DMS114 treated with DMSO at 0.1 percent for 48 hours (cell line): ENCODE measurements around the gene SEMA5A.
A peak's percentile ranks its signal among the peaks of the same experiment; 100 is the strongest.

Source experiments
- DNase-seq: peaks from one replicate; lab custom pipeline; 2025; ENCODE audit not compliant: unreplicated experiment; lab: John Stamatoyannopoulos, UW

Gene SEMA5A

DNA sequence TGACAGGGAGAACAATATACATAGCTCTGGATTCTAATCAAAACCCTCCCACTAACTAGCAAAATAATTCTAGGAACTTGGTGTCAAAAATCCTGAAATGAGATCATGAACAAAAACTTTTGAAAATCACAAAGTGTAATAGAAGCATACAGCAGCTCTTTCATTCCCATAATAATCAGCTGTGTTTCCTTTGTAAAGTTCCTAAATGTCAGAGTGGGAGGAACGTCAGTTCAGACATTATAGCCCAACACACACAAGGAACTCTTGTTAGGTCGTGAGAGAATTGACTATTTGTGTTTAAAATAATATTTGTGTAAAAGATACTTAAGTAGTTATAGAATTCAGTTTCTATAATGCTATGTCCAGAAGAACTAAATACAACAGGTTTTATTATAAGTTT, 312.8 kb downstream of the SEMA5A start:
- DNase-seq: no peak

DNA sequence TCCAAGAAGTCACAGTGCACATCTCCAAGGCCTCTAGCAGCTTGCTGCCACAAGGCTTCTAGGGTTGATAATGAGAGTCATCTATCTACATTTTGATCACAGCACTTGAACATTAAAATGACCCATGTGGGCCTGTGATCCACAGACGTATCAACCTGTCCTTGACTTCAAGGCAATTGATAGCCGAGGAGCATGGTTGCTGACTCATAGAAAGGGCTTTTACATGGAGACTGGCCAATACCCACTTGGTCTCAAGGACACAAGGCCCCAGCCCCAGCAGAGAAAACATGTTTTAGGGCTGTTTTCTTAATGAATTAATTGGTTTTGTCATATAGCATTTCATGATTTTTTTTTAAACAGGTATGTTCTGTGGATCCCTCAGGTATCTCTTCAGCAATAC, 314.0 kb downstream of the SEMA5A start:
- DNase-seq: no peak

DNA sequence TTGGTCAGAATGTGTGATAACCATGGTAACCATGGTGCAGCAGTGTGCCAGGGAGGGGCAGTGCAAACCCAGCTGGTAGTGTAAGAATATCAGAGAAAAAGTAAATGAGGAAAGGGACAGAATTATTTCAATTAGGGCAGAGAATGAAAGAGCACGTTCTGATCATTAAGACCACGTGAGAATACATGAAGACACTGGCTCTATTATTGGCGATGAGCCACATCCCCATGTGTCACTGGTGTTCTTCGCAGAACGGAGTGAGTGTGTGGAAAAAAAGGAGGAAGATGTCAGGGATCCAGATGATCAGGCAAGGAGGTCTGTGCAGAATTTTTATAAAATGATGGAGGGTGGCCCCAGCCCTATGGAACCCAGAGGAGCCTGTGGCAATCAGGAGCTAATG, 315.5 kb downstream of the SEMA5A start:
- DNase-seq: no peak

DNA sequence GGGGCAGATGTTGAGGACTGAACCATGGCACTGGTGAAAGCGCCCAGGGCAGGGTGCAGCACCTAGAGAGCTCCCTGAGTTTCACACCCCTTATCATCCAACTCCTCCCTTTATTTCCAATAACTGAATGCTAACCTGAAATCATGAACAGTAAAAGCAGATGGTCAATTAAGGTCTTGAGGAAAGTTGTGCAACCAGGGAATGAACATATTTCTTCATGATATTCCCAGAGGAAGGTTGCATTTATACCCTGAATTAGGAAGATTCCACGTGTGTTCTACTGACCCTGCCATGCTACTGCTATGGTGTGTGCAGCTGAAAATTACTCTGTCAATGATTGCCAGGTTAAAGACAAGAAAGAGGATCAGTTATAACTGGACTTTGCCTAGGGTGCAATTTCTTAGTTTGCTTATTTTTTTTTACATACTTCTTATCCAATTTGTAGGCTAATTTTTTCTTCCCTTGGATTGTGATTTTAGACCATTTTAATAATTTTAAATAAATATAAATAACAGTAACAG, 319.8 kb downstream of the SEMA5A start:
- no peak for DNase-seq

DNA sequence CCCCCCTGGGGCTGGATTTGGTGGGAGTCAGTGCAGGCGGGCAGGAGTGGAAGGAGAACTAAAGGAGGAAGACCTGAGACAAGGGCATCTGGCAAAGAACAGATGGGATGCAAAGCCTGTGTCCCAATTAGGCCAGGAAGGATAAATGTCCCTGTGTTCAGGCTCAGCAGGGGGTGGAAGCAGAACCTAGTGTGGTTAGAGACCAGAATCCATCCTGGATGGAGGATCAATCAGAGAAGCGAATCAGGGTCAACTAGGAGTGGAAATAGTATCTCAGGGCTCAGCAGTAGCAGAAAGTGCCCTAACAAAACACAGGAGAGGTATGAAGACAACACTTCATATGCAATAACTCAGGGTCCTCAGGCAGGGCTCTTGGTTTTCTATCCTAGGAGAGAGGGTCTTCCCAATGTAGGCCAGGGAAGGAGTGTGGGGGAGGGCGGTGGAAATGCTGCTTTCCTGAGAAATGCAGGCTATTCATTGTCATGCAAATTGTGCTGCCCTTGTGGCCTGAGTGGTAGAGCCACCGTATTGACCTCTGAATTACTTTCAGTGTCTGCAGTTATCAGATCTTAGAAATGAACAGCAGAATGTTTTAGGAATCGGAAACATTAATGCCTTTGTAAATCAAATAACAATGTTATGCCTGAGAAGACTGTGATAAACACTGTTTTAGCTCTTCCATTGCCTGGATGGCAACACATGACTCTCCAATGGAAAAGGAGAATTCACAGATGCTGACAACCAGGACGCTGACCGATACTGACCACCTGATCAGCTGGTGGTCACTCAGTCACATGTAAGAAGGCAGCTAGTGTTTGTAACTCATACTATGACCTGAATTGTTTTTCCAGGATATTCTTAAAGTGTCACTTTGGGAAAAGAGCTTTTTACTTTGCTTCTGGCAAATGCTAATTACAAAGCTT, 323.6 kb downstream of the SEMA5A start:
- DNase-seq: no peak

DNA sequence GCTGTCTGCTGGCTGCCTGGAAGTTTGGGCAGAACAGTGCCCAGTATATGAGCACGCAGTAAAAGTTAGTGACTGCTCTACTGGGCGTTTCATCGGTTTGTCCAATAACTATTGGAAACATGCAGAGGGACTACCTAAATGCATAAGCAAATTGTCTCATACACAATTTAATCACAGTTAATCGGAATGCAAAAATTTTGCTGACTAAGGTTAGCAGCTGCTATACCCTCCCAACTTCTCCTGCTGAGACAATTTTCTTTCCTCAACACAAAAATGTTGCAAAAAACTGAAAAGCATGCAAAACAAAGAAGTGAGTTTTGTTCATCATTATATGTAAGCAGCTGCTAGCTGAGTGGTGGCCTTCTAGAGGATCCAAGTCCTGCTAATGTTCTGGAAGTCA, 327.5 kb downstream of the SEMA5A start:
- DNase-seq: no peak

DNA sequence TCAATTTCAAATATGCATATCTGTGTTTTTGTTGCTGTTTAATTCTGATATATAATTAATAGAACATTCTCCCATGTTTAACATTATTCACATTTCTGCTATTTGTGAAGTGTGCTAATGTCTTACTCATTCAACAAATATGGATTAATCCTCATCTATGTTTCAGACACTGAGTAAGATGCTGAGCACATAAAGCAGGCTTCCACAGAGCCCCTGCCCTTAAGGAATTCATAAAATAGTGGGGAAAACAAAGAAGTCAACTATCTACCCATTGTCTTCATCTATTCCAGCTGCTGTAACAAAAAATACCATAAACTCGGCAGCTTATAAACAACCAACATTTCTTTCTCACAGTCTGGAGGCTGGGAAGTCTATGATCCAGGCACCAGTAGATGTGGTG, 333.3 kb downstream of the SEMA5A start:
- no peak for DNase-seq

DNA sequence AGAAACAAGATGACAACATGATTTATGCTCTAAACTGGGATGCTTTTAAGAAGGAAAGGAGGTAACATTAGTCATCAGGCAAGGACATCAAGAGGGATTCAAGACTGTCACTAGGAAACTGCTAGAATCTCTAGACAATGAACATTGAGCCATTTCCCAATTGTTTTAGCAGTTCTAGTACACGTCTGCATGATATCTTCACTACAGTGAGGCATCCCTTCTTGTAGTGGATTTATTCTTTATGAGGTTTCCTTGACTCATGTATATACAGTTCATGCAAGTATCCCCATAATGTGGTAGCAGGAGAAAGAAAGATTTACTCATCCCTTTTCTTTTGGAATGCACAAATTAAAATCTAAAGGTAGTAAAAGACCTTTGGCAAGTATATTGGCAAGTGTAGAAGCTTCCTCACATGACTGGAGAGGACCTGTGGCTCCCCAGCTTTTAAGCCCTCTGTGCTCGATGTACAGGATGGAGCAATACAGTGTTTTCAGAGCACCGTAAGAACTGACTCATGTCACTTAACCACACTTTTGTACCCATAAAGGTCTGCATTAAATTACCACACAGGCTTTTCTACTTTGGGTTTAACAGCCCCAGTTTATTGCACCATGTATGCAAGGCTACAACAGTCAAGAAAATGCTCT, 335.9 kb downstream of the SEMA5A start:
- no peak for DNase-seq

DNA sequence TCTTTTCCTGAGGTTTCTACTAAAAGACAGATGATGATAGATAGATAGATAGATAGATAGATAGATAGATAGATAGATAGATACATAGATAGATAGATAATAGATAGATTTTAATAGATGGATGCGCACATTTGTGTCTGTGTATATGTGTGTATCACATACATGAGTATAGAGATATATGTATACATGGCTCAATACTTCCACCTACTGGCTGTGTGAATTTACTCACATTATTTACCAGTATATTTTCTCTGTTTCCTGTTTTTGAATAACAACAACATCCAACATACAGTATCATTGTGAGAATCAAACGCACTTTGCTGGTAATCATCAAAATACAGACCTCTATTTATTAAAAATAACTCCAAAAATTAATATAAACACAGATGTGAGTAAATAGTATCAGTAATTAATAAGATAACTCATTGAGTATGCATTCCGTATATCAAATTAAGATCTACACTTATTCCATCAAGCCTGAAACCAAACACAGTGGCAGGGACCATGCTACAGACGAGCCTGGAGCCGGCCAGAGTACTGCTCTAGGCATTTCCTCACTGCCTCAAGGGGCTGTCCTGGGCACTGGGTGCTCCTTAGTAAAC, 338.0 kb downstream of the SEMA5A start:
- peak; percentile 56 for DNase-seq

DNA sequence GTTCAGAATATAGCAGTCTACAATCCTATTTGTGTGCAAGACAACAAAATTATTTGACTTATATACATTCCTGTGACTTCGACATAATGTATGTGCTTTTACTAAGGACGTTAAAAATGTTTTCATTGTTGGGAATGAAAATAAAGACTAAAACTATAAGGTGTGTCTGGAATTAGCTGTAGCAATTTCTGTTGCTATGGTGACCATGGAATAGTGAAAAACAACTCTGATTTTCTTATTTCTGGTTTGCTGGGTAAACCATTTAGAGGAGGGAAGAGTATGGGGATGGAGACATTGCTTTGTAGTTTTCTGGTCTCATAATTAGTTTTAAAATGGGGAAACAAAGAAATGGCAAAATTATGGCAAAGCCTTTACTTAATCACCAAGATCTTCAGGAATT, 343.2 kb downstream of the SEMA5A start:
- DNase-seq: no peak

DNA sequence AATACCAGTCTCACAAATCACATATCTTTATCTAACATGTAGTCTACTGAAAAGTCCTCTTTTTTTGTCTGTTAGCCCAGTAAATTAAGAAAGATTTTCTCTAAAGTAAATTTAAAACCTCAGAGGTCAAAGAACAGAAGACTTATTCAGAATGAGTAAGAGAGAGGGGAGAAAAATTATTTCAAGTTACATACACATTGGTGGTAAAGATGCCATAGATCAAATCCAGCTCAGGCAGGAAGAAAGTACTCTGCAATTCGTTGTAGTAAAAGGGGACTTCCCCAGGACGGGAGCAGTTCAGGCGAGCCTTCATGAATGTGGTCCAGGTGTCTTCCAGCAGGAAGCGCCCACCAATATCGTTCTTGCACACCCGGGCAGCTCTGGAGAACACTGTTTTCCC, 344.1 kb downstream of the SEMA5A start:
- DNase-seq: no peak

DNA sequence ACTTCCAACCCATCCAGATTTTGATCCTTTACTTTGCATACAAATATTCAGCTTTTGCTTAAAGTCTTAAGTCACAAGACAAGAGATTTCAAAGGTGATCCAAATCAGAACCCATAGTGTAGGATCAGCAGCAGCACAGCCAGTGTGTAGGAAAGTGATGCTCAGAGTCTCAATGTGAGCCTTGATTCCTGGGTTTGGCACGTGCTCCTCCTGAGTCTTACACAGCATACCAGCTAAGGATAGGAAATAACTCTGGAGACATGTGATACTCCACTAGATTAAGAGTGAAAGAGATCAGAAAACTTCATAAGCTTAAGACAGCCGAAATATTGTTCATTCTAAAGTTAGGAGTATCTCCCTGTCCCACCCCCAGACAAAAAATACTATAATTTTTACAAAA, 344.9 kb downstream of the SEMA5A start:
- DNase-seq: no peak

DNA sequence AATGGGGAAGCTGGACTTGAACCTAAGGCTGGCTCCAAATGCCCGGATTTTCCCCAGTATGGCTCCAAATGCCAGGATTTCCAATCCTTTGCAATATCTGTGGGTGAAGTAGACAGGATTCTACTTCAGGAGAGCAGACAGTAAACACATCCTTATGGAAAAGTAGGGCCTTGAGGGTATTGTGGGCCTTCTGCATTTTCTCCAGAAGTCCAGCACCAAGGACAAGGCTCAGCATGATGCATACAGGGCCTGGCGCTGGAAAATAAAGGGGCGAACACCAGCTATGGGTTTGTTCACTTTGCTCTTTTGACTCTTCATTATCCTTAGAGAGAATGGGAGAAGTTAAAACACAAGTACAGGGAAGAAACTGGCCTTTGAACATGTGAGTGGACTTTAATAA, 347.5 kb downstream of the SEMA5A start:
- no peak for DNase-seq

DNA sequence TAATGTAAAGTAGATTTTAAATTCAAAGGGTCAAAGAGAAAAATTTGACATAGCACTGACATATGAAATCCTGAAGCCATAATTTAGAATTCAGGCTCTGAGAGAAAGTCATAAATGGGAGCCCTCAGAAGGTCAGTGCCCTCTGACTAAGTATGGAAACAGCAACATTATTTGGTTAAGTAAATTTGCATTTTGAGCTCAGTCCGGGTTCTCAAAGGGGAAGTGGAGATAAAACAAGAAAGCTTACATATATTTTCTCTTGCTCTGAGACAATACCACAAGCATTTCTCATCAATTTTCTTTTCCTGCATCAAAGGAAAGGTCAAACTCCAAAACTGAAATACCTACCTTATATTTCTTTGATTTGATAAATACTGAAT, 348.0 kb downstream of the SEMA5A start:
- no peak for DNase-seq

DNA sequence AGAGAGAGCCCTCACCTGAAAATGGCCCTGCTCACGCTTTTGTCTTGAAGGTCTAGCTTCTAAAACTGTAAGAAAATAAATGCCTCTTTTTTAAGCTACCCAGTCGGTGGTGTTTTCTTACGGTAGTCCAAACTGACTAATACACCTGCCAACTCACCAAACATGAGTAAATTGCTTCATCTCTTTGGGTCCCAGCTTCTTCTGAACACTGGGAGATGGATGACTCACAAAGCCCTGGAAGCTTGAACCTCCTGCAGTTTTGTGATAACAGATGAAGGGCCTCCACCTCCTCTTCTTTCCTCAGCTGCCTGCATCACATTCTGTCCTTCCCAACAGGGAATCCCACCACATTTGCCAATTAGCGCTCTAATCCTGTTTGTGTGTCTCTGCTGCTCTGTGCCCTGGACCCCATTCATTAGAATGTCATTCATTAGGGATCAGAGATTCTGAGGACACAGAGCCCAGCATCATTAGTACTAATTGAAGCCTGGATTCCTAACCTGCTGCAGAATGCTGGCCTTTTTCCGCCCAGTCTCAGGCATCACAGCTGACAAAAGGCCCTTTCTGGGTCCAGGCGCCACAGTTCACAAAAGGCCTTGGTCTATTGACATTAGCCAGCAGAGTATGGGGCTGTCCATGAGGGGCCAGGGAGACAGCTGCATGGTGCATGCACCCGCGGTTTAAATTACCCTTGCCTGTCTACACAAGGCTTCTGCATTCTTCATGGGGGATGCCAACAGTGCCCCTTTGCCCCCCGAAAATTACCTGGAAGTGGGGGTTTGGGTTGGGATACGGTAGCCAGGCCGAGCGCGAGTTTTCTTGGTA, 349.3 kb downstream of the SEMA5A start:
- no peak for DNase-seq

DNA sequence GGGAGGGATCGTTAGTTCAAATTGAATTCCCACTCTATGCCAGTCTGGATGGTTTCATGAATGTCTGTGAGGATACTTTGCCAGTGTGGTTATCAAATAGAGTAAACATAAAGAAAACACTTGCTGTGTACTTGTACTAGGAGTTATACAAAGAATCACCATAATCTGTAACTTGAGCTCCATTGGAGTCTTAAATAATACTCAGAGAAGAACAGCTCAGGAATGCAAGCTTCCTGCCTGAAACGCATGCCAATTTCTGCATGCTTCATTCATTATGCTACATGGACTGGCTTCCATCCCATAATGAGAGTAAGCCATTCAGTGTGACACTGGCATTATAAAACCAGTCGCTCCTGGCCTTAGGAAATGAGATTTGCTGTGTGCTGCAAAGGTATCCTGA, 351.4 kb downstream of the SEMA5A start:
- no peak for DNase-seq

DNA sequence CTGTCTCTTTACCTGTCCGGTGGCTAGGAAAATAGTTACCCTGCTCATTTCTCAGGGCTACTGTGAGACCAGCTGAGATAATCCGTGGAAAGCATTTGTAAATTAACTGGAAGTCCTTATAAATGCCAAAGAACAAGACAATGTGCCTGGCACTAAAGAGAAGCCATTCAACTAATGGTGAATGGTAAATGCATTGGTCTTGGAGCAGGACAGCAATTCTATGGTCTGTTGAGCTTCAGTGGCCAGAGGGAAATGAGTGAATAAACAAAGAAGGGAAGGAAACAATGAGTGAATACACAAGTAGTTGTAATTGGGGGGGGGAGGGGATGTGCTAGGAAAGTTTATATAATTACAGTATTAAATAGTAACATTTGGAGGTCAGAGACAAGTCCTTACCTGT, 353.6 kb downstream of the SEMA5A start:
- no peak for DNase-seq

DNA sequence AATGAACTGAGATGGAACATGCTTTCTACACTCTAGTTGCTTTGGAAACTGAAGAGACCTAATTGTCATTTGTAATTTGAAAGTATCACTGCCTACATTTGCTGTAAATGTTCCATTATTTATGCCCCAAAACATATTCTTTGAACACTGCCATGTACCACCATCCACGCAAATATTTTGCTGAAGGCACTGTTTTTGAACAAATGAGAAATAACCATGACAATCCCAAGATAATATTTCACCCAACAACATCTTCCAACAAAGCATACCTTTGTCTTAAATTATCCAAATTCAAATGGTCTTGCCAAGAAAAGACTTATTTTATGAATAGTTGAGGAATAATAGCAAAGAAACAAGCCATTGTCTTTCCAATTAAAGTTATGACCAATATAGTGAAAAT, 356.2 kb downstream of the SEMA5A start:
- no peak for DNase-seq

DNA sequence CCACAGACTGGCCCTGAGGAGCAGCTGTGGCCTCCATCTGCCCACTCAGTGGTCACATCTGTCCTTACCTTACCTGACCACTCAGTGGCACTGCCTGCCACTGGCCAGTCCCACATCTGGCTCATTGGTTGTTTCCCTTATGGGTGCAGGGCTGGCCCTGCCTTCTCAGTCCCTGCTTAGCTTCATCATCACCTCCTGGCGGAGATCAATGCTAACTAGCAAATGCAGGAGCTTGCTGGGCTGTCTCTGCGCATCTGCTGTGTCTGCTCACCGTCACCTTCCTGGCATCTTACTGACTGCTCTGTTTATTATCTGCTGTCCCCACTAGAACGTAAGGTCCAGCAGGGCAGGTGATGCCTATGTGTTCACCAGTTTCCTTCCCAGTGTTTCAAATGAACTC, 356.9 kb downstream of the SEMA5A start:
- no peak for DNase-seq

DNA sequence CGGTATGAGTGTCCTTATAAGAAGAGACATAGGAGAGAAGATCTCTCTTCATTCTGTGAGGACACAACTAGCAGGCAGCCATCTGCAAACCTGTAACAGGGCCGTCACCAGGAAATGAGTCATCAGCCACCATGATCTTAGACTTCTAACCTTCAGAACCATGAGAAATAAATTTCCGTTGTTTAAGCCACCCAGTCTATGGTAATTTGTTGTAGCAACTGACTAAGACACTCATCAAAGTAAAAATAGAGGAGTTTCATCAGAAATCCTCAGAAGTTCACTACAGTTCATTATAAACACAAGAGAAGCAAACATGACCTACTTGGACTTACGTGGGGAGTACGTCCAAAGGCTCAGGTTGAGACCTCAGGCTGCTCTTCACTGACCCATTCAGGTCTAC, 357.7 kb downstream of the SEMA5A start:
- no peak for DNase-seq

DNA sequence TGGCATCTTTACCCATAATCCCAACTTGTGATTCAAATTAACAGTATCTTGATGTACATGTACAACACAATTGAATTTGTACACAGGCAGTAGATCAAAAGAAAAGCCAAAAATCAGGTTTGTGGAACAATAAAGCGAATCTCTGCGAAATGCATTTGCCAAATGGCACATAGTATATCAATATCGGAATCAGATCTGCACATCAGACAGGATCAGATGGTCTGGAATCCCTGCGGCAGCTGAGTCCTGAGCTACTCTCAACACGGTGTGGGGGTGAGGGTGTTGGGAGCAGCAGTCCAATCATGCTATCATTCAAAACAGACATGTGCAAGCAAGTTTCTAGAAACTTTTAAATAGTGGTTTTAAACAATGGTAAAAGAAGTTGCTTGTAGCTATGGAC, 358.3 kb downstream of the SEMA5A start:
- no peak for DNase-seq
